Stimulated activated CD8-positive, alpha-beta memory T cell treated with anti-CD3 and anti-CD28 coated beads, Interleukin-12 subunit alpha, Interleukin-12 subunit beta, amount 100 ng/mL, for 1 hour (primary cell): ENCODE measurements around the gene CNGB1.

ENCODE experiments used
- DNase-seq: peaks from one replicate; pipeline ENCODE4 v3.0.0-alpha.2; 2020; ENCODE audit warnings: low read depth

Gene CNGB1

GRCh38 chr16:57972306-57972705 lies 1.4 kb upstream of the CNGB1 start:
- no peak for DNase-seq

DNA sequence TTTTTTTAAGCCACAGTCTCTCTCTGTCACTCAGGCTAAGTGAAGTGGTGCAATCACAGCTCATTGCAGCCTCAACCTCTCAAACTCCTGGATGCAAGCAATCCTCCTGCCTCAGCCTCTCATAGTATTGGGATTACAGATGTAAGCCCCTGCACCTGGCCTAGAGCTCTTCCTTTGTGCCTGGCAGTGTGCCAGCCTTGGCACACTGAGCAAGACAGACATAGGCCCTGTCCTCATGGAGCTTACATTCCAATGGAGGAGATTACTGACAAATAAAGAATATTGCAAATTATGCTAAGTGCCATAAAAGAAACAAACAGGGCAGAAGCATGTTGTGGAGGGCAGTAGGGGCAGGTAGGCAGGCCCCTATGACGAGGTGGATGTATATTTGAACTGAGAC lies 920 bp upstream of the CNGB1 start:
- no peak for DNase-seq

DNA sequence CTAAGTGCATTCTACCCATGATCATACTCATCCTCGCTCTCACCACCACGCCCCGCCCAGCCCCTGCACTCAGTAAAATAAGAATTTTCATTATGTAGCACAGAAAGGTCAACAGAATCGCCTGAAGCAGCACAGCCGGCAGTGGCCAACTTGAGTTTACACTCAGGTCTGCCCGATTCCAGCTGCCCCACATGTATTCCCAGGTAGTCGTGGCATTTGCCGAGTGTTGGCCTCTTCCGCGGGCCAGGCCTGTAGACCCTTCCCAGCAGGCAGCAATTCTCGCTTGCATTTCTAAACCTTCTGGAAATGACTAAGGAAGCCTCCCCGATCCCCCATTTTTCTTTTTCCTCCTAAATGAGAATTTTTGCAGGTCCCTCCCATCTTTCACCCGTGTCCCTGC lies 609 bp downstream of the CNGB1 start:
- DNase-seq: no peak

DNA sequence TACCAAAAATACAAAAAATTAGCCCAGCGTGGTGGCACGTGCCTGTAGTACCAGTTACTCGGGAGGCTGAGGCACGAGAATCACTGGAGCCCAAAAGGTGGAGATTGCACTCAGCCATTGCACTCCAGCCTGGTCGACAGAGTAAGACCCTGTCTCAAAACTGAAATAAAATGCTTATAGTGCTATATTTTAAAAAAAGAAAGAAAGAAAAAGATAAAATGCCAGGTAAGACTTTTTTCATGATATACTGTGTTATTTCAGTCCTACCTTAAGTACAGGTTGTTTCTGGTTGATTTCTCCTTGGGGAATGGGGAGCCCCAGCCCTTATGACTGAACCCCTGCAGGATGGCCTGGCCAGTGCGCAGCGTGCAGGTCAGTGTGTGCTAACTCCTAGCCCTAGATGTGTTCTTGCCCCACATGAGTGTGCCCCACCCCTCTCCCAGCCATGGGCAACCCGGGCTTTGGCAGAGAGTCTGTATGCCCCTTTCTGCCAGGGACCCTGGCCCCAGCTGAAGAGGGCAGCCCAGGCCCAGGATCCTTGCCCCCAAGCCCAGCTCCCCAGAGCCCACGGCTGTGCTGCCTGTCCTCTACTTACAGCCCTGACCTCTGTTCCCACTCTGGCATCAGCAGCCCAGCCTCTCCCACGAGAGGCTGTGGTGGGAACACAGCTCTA lies 1.3 kb downstream of the CNGB1 start:
- no peak for DNase-seq

DNA sequence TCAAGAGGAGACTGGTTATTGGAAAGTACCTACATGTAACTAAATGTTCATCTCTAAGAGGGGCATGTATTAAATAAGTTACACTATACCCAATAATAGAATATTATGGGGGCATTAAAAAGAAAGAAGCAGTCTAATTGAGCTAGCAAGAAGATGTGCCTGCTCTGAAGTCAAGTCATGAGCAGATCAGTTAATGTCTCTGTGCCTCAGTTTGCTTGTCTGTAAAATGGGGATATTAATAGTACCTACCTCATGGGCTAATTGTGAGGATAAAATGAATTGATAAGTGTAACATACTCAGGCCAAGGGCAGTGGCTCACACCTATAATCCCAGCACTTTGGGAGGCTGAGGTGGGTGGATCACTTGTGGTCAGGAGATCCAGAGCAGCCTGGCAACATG lies 3.0 kb downstream of the CNGB1 start:
- no peak for DNase-seq

GRCh38 chr16:57966986-57967385 lies 3.9 kb downstream of the CNGB1 start:
- no peak for DNase-seq

- DNase-seq: no peak
These were observed 4.6 kb downstream of the CNGB1 start for GRCh38 chr16:57966204-57966771.

- no peak for DNase-seq
These were observed 6.7 kb downstream of the CNGB1 start for GRCh38 chr16:57964157-57964700.

- no peak for DNase-seq
These were observed 8.2 kb downstream of the CNGB1 start for GRCh38 chr16:57962756-57963155.

GRCh38 chr16:57962046-57962445 lies 8.9 kb downstream of the CNGB1 start:
- DNase-seq: no peak

GRCh38 chr16:57961538-57961937 lies 9.4 kb downstream of the CNGB1 start:
- no peak for DNase-seq

DNA sequence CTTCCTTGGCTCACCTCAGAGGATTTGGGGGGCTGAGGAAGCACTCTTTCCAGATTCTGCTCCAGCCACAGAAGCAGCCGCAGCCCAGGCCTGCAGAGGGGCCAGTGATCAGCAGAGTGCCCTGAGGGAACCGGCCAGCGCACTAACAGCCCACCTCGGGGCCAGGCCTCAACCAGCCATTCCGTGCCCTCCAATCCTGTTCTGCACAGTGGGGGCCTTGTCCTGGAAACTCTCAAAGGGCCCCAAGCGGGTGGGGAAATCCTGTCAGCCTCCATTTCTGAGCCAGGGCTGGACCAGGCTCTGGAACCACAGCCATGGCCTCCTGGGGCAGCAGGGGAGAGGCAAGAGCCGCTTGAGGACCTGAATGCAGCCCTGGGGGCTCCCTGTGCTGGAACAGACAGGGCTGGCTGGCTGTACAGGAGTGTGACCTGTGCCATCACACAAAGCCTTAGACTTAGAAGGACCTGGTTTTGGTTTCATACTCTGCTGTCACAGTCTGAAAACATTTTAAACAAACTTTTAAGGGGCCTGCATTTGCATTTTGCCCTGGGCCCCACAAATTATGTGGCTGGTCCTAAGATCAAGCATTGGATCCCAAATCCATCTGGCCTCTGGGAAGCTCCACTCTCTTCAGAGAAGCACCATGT lies 10.0 kb downstream of the CNGB1 start:
- no peak for DNase-seq

DNA sequence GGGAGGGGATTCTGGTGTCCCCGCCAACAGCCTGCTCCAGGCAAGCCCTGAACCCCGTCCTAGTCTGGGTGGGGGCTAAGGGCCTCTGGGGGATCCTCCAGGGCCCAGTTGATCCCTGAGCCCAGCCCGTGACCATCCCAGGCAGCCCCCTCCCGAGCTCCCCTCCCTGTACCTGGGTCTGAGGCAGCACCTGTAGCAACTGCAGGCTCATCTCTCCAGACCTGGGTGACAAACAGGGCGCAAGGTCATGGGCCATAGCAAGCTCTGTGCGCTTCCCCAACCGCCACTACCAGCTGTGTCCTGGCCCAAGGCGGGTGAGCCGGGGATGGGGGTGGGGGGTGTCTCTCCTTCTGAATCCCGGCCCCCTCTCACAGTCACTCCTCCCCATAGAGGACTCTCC lies 10.6 kb downstream of the CNGB1 start:
- no peak for DNase-seq

DNA sequence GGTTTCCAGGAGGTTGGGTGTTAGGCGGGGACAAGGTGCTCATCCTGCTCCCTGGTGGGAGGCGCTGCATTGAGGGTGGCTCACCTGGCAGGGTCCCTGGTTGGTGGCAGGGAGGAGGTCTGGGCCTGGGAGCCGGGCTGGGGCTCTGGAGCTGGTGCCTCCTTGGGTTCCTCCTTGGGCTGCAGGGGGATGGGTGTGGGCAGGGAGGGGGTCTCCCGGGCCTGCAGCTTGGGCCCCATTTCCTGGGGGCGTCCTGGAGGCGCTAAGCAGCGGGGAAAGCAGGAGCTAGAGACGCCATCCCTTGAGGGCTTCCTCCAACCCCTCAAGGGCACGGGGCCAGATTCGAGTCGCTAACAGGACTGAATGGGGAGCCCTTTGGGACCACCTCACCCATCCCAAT lies 11.1 kb downstream of the CNGB1 start:
- no peak for DNase-seq

DNA sequence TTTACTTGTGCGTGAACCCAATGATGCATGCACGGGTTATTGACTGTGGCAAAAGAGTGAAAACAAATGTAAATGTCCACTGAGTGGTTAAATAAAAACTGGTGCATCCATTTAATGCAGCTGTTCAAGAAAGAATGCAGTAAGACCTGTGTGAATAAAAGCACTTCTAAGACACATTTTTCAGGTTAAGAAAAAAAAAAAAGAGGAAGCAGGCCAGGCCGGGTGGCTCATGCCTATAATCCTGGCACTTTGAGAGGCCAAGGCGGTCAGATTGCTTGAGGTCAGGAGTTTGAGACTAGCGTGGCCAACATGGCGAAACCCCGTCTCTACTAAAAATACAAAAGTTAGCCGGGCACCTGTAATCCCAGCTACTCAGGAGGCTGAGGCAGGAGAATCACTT lies 11.8 kb downstream of the CNGB1 start:
- no peak for DNase-seq

DNA sequence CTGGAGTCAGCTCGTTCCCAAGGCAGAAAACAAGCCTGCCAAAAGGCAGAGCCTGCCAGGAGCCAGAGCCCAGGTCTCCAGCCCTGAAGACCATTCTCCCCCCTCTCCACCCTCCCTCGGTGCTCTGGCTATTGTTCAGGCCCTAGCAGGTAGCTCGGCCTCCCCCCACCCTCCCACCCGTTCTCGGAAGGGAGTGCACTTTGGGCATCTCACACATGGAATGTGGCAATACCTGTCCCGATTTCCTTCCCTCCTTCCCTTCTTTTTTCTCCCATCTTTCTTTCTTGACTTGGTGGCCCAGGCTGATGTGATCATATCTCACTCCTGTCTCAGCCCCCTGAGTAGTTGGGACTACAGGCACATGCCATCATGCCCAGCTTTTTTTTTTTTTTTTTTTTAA lies 12.4 kb downstream of the CNGB1 start:
- DNase-seq: no peak

DNA sequence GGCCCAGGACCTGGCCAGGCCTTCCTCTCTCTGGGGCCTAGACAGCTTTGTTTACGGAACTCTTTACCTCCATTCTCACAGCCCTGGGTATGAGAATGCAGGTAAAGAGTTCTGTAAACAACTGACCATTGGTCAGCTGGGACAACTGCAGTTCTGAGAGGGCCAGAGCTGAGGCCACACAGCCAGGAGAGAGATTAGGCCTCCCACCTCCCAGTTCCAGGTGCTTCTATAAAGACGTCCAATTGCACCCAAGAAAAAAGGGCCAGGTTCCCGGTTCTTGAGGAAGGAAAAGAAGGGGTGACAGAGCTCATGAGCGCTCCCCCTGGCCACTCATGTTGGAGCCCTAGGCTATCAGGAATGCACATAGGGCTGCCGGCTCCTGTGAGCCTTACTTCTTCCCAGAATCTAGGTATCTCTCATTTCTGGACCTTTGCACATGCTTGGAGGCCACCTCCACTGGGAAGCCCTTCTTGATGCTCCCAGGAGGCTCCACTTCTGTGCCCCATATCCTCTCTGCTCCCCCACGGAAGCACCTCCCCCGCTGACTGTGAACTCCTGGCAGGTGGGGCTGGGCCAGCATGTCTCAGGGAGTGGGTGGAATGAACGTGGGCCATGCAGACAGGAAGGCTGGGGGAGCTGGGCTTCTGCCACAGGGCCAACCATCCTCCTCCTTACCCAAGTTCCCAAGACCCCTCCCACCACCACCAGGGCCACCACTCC lies 13.1 kb downstream of the CNGB1 start:
- DNase-seq: no peak

DNA sequence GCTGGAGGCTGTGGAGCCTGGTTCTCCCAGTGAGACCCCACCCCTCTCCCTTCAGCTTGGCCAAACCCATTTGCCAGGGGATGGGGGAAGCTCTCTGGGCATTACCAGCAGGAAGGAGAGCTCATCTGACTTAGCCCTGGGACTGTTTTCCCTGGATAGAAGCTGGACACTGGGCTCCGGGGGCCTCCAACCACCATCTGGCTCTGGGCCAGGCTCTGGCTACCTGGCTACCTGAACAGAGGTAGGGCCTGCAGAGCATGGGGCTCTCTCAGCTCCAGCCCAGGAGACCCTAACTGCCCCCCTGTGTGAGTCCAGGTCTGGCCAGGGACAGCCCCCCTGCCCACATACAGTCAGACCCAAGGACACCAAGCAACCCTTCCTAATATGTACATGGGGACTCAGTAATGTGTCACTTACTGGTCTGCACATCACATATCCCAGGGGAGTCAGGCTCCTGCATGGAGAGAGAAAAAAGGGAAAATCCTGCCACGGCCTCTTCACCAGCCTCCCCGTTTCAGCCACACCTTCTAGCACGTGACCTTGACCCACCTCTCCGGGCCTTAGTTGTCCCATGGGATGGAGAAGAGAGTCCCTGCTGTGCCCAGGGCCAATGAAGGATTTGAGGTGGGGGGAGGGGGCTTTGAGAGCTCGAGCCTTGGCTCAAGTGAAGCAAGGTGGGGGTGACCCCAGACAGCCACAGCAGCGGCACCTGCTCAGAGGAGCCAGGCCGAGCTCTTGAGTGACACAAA lies 13.8 kb downstream of the CNGB1 start:
- DNase-seq: no peak

DNA sequence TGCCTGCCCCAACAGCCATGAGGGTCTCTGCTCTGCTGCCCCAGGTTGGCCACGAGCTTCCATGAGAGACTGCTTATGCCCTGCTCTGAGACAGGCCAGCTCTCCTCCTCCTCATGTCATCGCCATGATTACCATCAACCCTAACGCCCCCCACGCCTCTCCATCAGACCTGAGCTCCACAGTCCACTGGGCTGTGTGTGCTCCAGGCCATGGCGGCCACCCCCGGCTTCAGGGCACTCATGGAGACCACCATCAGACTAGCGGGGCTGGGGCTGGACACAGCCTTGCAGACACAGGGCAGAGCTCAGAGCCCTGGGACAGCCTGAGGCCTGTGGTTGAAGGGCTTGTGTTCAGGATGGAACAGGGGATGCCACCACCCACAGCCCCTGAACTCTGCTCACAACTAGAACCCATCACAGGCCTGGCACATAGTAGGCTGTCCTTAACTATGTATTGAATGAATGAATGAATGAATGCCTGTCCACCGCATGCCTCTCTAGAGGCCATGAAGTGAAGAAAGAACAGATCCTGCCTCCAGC lies 14.6 kb downstream of the CNGB1 start:
- DNase-seq: no peak

DNA sequence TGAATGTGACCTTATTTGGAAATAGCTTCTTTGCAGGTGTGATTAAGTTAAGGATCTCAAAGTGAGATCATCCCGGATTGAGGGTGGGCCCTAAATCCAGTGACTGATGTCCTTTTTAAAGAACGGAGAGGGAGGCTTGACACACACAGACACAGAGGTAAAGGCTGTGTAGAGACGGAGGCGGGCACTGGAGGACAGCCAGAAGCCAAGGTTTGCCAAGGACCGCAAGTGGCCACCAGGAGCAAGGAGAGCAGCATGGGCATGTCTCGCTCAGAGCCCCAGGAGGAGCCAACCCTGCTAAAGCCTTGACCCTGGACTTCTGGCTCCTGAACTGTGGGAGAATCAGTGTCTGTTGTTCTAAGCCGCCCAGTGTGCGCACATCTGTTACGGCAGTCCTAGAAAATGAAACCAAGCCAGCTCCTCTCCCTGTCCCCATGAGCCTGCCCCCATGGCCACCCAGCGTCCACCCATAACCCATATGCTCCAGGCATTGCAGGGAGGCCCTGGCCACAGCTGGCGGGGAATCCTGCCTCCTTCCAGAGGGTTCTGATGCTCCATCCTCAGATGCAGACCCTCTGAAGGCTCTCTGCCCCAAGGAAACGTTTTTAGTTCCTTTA lies 15.2 kb downstream of the CNGB1 start:
- DNase-seq: no peak

- DNase-seq: no peak
These were observed 17.1 kb downstream of the CNGB1 start for GRCh38 chr16:57953857-57954256.
